Natural killer cell (primary cell): ENCODE results near the gene GPR157. TPM values are rescaled to one million over a fixed set of nuclear protein-coding genes. Genes with fewer than 3 reads are reported as not detected.

Experiments used
- ATAC-seq, 3 donors: fragments of 150-1000 bp in 2 of 3; fragments of 200-7000 bp in 1 of 3; cut with Tn5 transposase; 1 replicate in 1 of 3; 2 replicates in 2 of 3; pipeline ENCODE4 v1.10.0; 2021; ENCODE audit warnings: mild to moderate bottlenecking in 2 of 3, moderate library complexity in 2 of 3
- DNase-seq, 2 donors: peaks; one replicate each; pipeline versions ENCODE4 v3.0.0 to v3.0.0-alpha.2; 2013 to 2021; ENCODE audit warnings: mixed read lengths in 1 of 2
- H3K27ac ChIP-seq: one replicate; pipeline ENCODE4 v1.5.1; 2013; ENCODE audit warnings: mild to moderate bottlenecking, low read length
- H3K27me3 ChIP-seq: one replicate; pipeline ENCODE4 v1.6.1; 2013; ENCODE audit warnings: low read length; ENCODE audit not compliant: control insufficient read depth, insufficient read depth
- H3K36me3 ChIP-seq: one replicate; pipeline ENCODE4 v1.6.1; 2013; ENCODE audit warnings: low read length; ENCODE audit not compliant: control insufficient read depth, insufficient read depth
- H3K4me1 ChIP-seq: one replicate; pipeline ENCODE4 v1.6.1; 2013; ENCODE audit warnings: low read length; ENCODE audit not compliant: control insufficient read depth, insufficient read depth
- H3K4me3 ChIP-seq: one replicate; pipeline ENCODE4 v1.5.1; 2013; ENCODE audit warnings: low read length
- H3K9me3 ChIP-seq: one replicate; pipeline ENCODE4 v1.6.1; 2013; ENCODE audit warnings: low read length; ENCODE audit not compliant: control insufficient read depth, insufficient read depth
- H3K27ac Mint-ChIP-seq, 2 donors: one replicate each; pipeline ENCODE4 v1.8.0; 2022; ENCODE audit warnings: mild to moderate bottlenecking in 2 of 2, mixed read lengths in 2 of 2, moderate library complexity in 1 of 2
- H3K27me3 Mint-ChIP-seq, 2 donors: one replicate each; pipeline ENCODE4 v1.8.0; 2022; ENCODE audit warnings: low read depth in 2 of 2, mixed read lengths in 2 of 2
- H3K36me3 Mint-ChIP-seq: one replicate; pipeline ENCODE4 v1.8.0; 2022; ENCODE audit warnings: mixed read lengths
- H3K4me1 Mint-ChIP-seq, 2 donors: one replicate each; pipeline ENCODE4 v1.8.0; 2022; ENCODE audit warnings: mixed read lengths in 2 of 2
- H3K4me3 Mint-ChIP-seq: one replicate; pipeline ENCODE4 v1.8.0; 2022; ENCODE audit warnings: mild to moderate bottlenecking, moderate library complexity, mixed read lengths
- H3K9me3 Mint-ChIP-seq, 2 donors: one replicate each; pipeline ENCODE4 v1.8.0; 2022; ENCODE audit warnings: mixed read lengths in 2 of 2
- WGBS: methylation state at CpG from one replicate; pipeline ENCODE4 v1.1.7; 2013; ENCODE audit warnings: missing lambda C conversion rate; ENCODE audit not compliant: insufficient coverage; 5-methylcytosine and 5-hydroxymethylcytosine counted together
- intact Hi-C: fragments of 100-400 bp; cut with micrococcal nuclease; formaldehyde crosslinking; loops from one replicate; pipeline ENCODE4 v1.14.2; 2022
- total RNA-seq, 4 donors: library from RNA; stranded (reverse); fragments of 120-200 nt in 1 of 4; gene quantifications; one replicate each; pipeline versions ENCODE4 v1.2.3 to v1.2.4, GENCODE V29; 2013 to 2022
- TF ChIP-seq, protein P1 (sequence below): fragments of 200-600 bp; IDR thresholded peaks from one replicate; pipeline ENCODE4 v1.8.0; 2022; ENCODE audit warnings: antibody characterized with exemption

GPR157 gene
- total RNA-seq, 3 donors from 2014 or later (not counting 1 experiment from before 2014, with no cell fraction given): 1.00 to 1.2 (median 1.1) TPM

DNA sequence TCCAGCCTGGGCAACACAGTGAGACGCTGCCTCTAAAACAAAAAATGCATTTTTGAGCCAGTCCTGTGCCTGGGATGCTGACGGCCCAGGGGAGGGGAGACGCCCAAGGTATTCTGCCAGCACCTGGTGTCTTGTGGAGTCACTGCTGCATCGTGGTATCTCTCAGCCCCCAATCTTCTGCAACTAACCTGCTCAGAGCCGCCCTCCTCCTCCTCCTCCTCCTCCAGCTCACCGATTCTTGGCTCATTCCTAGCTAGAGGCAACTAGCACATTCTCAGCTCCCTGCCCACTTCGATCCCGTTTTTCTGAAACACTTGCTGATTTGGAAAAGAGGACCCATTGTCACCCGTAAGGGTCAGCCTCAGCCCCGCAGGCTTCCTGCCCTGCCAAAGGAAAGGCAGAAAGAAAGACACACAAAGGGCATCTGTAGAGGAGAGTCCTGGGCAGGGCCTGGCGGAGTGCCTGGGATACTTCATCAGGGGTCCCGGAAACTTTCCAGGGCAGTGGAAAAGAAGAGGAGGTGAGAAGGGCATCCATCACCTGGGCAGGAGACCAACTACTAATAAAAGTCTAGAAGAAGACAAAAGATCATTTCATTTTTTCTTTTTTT, 20.7 kb downstream of the GPR157 start:
- 89% methylated on average over 12 of the region's 12 CpGs for whole genome bisulfite sequencing
- TF ChIP-seq, protein P1, sequence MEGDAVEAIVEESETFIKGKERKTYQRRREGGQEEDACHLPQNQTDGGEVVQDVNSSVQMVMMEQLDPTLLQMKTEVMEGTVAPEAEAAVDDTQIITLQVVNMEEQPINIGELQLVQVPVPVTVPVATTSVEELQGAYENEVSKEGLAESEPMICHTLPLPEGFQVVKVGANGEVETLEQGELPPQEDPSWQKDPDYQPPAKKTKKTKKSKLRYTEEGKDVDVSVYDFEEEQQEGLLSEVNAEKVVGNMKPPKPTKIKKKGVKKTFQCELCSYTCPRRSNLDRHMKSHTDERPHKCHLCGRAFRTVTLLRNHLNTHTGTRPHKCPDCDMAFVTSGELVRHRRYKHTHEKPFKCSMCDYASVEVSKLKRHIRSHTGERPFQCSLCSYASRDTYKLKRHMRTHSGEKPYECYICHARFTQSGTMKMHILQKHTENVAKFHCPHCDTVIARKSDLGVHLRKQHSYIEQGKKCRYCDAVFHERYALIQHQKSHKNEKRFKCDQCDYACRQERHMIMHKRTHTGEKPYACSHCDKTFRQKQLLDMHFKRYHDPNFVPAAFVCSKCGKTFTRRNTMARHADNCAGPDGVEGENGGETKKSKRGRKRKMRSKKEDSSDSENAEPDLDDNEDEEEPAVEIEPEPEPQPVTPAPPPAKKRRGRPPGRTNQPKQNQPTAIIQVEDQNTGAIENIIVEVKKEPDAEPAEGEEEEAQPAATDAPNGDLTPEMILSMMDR: no peak
- ATAC-seq: no peak
- Mint-ChIP-seq H3K27me3 (no peaks in the 10 kb centered on the region), H3K4me3 (no peak overlapping the region), H3K4me1 (no peaks in the 10 kb centered on the region), H3K36me3 (no peaks in the 10 kb centered on the region), H3K27ac (no peak overlapping the region), H3K9me3 (no peaks in the 10 kb centered on the region)
- intact Hi-C loops: no loop called here
- Histone ChIP-seq H3K4me3 (no peak overlapping the region), H3K27ac (no peak overlapping the region), H3K36me3 (no peaks in the 10 kb centered on the region), H3K27me3 (no peaks in the 10 kb centered on the region), H3K9me3 (no peaks in the 10 kb centered on the region), H3K4me1 (no peaks in the 10 kb centered on the region)
- DNase-seq: no peak

DNA sequence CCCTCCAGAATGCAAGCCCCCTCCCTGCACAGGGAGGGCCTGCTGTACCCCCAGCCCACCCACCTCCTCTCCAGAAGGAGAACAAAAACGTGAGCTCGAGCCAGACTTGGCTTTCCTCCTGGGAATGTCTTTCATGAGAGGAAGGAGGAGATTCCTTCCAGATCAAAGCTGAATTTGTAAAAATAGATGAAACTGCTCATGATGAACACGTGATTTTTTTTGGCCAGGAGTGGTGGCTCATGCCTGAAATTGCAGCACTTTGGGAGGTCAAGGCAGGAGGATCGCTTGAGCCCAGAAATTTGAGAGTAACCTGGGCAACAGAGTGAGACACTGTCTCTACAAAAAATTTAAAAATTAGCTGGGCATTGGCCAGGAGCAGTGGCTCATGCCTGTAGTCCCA, 21.8 kb downstream of the GPR157 start:
- 79% methylated on average over 3 of the region's 4 CpGs for WGBS
- TF ChIP-seq, protein P1: no peak
- Mint-ChIP-seq H3K36me3 (no peaks in the 10 kb centered on the region), H3K9me3 (no peaks in the 10 kb centered on the region), H3K4me3 (no peak overlapping the region), H3K4me1 (no peaks in the 10 kb centered on the region), H3K27ac (no peak overlapping the region), H3K27me3 (no peaks in the 10 kb centered on the region)
- ATAC-seq (no peak), DNase-seq (no peak)
- H3K4me1 ChIP-seq: no peaks in the 10 kb centered on the region
- no peak overlapping the region for H3K27ac ChIP-seq
- intact Hi-C loops: no loop called here
- no peaks in the 10 kb centered on the region for H3K9me3 ChIP-seq
- H3K4me3 ChIP-seq: no peak overlapping the region
- H3K27me3 ChIP-seq: no peaks in the 10 kb centered on the region
- no peaks in the 10 kb centered on the region for H3K36me3 ChIP-seq

GRCh38 chr1:9106286-9106685, 22.6 kb downstream of the GPR157 start:
- TF ChIP-seq, protein P1: no peak
- no peak for ATAC-seq
- WGBS: 91% methylated on average over 14 of the region's 14 CpGs
- intact Hi-C loops: no loop called here
- Histone ChIP-seq H3K4me1 (no peaks in the 10 kb centered on the region), H3K27ac (no peak overlapping the region), H3K27me3 (no peaks in the 10 kb centered on the region), H3K4me3 (no peak overlapping the region), H3K9me3 (no peaks in the 10 kb centered on the region), H3K36me3 (no peaks in the 10 kb centered on the region)
- H3K27me3 Mint-ChIP-seq: no peaks in the 10 kb centered on the region
- H3K4me3 Mint-ChIP-seq: no peak overlapping the region
- H3K36me3 Mint-ChIP-seq: no peaks in the 10 kb centered on the region
- no peaks in the 10 kb centered on the region for H3K4me1 Mint-ChIP-seq
- no peak for DNase-seq
- no peak overlapping the region for H3K27ac Mint-ChIP-seq
- H3K9me3 Mint-ChIP-seq: no peaks in the 10 kb centered on the region

DNA sequence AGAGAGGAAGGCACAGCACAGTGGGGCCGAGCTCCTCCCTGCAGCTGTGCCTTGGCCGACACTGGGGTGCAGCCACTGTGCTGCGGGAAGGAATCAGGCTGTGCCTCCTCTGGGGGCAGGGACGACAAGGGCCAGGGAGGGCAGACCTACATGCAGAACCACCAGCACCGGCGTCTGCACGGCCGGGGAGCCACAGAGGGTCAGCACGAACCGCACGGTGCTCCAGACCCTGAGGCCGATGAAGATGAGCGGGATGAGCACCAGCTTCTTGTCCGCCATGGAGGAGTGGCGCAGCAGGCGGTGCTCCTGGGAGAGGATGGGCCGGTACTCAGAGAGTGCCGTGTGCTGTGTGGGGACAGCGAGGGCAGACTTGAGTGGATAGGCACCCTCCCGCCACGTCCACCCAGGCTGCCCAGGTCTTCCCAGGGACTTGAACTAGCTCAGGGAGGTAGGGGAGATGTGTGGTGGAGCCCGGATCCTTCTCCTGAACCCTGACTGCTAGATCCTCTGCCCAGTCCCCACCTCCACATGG, 23.5 kb downstream of the GPR157 start:
- Histone ChIP-seq H3K4me1 (no peaks in the 10 kb centered on the region), H3K9me3 (no peaks in the 10 kb centered on the region), H3K4me3 (no peak overlapping the region), H3K27me3 (no peaks in the 10 kb centered on the region), H3K36me3 (no peaks in the 10 kb centered on the region), H3K27ac (no peak overlapping the region)
- intact Hi-C loops: no loop called here
- 94% methylated on average over 21 of the region's 22 CpGs for WGBS
- TF ChIP-seq, protein P1: no peak
- Mint-ChIP-seq H3K36me3 (no peaks in the 10 kb centered on the region), H3K4me3 (no peak overlapping the region), H3K27me3 (no peaks in the 10 kb centered on the region), H3K9me3 (no peaks in the 10 kb centered on the region), H3K4me1 (no peaks in the 10 kb centered on the region), H3K27ac (no peak overlapping the region)
- no peak for ATAC-seq
- no peak for DNase-seq
